ENCODE data around the gene DHX9. TPM values are rescaled to one million over a fixed set of nuclear protein-coding genes. Genes with fewer than 3 reads are reported as not detected.

DHX9 gene
- total RNA-seq, 4 donors from 2014 or later: 89.1 to 148 (median 109) TPM

GRCh38 chr1:182867861-182868260 is 28.7 kb downstream of the DHX9 start:
- TF ChIP-seq EP300 (IDR thresholded peaks at IDR 0.05) (no peak), POLR2A (IDR thresholded peaks at IDR 0.05) (no peak)
- TF ChIP-seq, protein P1, sequence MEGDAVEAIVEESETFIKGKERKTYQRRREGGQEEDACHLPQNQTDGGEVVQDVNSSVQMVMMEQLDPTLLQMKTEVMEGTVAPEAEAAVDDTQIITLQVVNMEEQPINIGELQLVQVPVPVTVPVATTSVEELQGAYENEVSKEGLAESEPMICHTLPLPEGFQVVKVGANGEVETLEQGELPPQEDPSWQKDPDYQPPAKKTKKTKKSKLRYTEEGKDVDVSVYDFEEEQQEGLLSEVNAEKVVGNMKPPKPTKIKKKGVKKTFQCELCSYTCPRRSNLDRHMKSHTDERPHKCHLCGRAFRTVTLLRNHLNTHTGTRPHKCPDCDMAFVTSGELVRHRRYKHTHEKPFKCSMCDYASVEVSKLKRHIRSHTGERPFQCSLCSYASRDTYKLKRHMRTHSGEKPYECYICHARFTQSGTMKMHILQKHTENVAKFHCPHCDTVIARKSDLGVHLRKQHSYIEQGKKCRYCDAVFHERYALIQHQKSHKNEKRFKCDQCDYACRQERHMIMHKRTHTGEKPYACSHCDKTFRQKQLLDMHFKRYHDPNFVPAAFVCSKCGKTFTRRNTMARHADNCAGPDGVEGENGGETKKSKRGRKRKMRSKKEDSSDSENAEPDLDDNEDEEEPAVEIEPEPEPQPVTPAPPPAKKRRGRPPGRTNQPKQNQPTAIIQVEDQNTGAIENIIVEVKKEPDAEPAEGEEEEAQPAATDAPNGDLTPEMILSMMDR (IDR thresholded peaks at IDR 0.05): no peak
- Histone ChIP-seq H3K27ac (no peak overlapping the region), H3K27me3 (no peaks in the 10 kb centered on the region), H3K36me3 (peaks cover 3 to 100% (median 33%) of the 10 kb centered on the region in 3 donors), H3K4me1 (no peaks in the 10 kb centered on the region), H3K4me3 (no peak overlapping the region), H3K9me3 (no peaks in the 10 kb centered on the region)
- no peak for DNase-seq (ENCODE audit: low spot score in 2 of 2)

GRCh38 chr1:182869241-182869666 is 30.1 kb downstream of the DHX9 start:
- WGBS, 2 donors: 96 to 99% methylated on average over 12 of the region's 12 CpGs
- no peaks in the 10 kb centered on the region for H3K9me3 ChIP-seq
- no peak overlapping the region for H3K27ac ChIP-seq
- H3K4me3 ChIP-seq: no peak overlapping the region
- DNase-seq (ENCODE audit: low spot score in 2 of 2): no peak
- H3K4me1 ChIP-seq: no peaks in the 10 kb centered on the region
- TF ChIP-seq POLR2A (IDR thresholded peaks at IDR 0.05) (no peak), EP300 (IDR thresholded peaks at IDR 0.05) (peak in 1 of 2 donors; percentile 54)
- H3K36me3 ChIP-seq: peaks cover 3 to 100% (median 33%) of the 10 kb centered on the region in 3 donors
- no peaks in the 10 kb centered on the region for H3K27me3 ChIP-seq

DNA sequence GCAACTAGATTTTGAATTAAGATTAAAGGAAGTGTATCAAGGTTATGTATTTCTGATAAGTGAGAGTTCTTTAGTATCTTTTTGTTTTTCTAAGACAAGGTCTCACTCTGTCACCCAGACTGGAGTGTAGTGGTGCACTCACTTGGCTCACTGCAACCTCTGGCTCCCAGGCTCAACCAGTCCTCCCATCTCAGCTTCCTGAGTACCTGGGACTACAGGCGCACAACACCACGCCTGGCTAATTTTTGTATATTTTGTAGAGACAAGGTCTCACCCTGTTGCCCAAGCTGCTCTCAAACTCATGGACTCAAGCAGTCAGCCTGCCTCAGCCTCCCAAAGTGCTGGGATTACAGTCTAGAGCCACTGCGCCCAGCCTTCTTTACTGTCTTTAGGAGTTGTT is 33.7 kb downstream of the DHX9 start:
- DNase-seq (ENCODE audit: low spot score in 2 of 2): no peak
- Histone ChIP-seq H3K27ac (no peak overlapping the region), H3K9me3 (no peaks in the 10 kb centered on the region), H3K4me1 (no peaks in the 10 kb centered on the region), H3K36me3 (peaks cover 8 to 99% (median 29%) of the 10 kb centered on the region in 3 donors), H3K27me3 (no peaks in the 10 kb centered on the region), H3K4me3 (no peak overlapping the region)
- 96 to 100% methylated on average over 3 of the region's 3 CpGs for WGBS, 2 donors
- TF ChIP-seq EP300 (IDR thresholded peaks at IDR 0.05): no peak
- TF ChIP-seq, protein P1 (IDR thresholded peaks at IDR 0.05): no peak
- TF ChIP-seq POLR2A (IDR thresholded peaks at IDR 0.05): no peak

GRCh38 chr1:182875889-182876288 is 36.7 kb downstream of the DHX9 start:
- 84 to 91% methylated on average over 2 of the region's 2 CpGs for WGBS, 2 donors
- H3K4me3 ChIP-seq: no peak overlapping the region
- no peaks in the 10 kb centered on the region for H3K4me1 ChIP-seq
- H3K36me3 ChIP-seq: peaks cover 7 to 99% (median 25%) of the 10 kb centered on the region in 3 donors
- TF ChIP-seq POLR2A (IDR thresholded peaks at IDR 0.05) (no peak), EP300 (IDR thresholded peaks at IDR 0.05) (no peak)
- TF ChIP-seq, protein P1 (IDR thresholded peaks at IDR 0.05): no peak
- no peaks in the 10 kb centered on the region for H3K9me3 ChIP-seq
- H3K27ac ChIP-seq: no peak overlapping the region
- no peak for DNase-seq (ENCODE audit: low spot score in 2 of 2)
- no peaks in the 10 kb centered on the region for H3K27me3 ChIP-seq

- Histone ChIP-seq H3K4me1 (no peaks in the 10 kb centered on the region), H3K36me3 (peaks cover 7 to 99% (median 34%) of the 10 kb centered on the region in 3 donors), H3K27ac (no peak overlapping the region), H3K27me3 (no peaks in the 10 kb centered on the region), H3K4me3 (no peak overlapping the region), H3K9me3 (no peaks in the 10 kb centered on the region)
- no peak for DNase-seq (ENCODE audit: low spot score in 2 of 2)
- TF ChIP-seq POLR2A (IDR thresholded peaks at IDR 0.05): no peak
- TF ChIP-seq EP300 (IDR thresholded peaks at IDR 0.05): no peak
- TF ChIP-seq, protein P1 (IDR thresholded peaks at IDR 0.05): no peak
Measured at GRCh38 chr1:182877331-182877730, 38.2 kb downstream of the DHX9 start.

DNA sequence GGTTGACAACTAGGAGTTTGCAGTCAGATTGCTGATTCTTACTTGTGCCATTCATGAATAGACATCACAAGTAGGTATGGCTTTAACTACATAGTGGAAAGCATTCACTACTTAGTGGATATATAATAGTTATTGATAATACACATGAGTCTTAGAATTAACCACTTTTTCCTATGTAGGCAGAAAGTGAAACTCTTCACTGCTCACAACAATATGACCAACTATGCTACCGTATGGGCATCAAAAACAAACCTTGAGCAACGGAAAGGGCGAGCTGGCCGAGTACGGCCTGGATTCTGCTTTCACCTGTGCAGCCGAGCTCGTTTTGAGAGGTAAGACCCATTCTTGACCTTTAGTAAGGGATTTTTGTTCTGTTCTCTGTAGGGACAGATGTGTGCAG is 38.7 kb downstream of the DHX9 start:
- H3K27ac ChIP-seq: no peak overlapping the region
- no peak for DNase-seq (ENCODE audit: low spot score in 2 of 2)
- H3K4me1 ChIP-seq: no peaks in the 10 kb centered on the region
- H3K9me3 ChIP-seq: no peaks in the 10 kb centered on the region
- H3K36me3 ChIP-seq: peaks cover 7 to 99% (median 36%) of the 10 kb centered on the region in 3 donors
- H3K4me3 ChIP-seq: no peak overlapping the region
- TF ChIP-seq, protein P1 (IDR thresholded peaks at IDR 0.05): no peak
- TF ChIP-seq POLR2A (IDR thresholded peaks at IDR 0.05): no peak
- TF ChIP-seq EP300 (IDR thresholded peaks at IDR 0.05): no peak
- WGBS, 2 donors: 94 to 96% methylated on average over 7 of the region's 7 CpGs
- H3K27me3 ChIP-seq: no peaks in the 10 kb centered on the region

Data from tibial nerve (tissue), 4 donors.